EL (cell line): ENCODE results near the gene TPSAB1.

Source experiments
- DNase-seq: peaks from one replicate; pipeline ENCODE4 v3.0.0-alpha.2; 2016

TPSAB1 gene

DNA sequence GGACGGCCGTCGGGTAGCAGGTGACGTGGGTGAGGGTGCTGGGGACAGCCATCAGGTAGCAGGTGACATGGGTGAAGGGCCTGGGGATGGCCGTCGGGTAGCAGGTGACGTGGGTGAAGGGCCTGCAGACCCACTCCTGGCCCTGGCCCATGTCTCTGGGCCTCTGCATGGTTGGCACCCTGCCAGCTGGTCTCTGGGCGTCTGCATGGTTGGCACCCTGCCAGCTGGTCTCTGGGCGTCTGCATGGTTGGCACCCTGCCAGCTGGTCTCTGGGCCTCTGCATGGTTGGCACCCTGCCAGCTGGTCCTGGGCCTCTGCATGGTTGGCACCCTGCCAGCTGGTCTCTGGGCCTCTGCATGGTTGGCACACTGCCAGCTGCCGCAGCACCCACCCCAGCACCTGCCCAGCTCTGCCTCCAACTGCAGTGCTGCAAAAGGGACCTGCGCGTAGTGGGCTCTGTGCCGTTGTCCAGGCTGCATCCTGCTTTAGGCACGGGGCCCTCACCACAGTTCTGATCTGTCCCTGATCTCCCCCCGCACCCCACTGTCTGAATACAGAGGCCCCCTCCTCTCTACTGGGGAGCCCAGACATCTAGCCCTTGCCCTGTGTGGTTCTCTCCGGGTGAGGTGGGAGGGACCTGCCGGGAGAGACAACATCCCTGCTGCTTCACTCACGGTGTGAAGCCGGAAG lies 31.4 kb downstream of the TPSAB1 start:
- DNase-seq: peak; percentile 23

DNA sequence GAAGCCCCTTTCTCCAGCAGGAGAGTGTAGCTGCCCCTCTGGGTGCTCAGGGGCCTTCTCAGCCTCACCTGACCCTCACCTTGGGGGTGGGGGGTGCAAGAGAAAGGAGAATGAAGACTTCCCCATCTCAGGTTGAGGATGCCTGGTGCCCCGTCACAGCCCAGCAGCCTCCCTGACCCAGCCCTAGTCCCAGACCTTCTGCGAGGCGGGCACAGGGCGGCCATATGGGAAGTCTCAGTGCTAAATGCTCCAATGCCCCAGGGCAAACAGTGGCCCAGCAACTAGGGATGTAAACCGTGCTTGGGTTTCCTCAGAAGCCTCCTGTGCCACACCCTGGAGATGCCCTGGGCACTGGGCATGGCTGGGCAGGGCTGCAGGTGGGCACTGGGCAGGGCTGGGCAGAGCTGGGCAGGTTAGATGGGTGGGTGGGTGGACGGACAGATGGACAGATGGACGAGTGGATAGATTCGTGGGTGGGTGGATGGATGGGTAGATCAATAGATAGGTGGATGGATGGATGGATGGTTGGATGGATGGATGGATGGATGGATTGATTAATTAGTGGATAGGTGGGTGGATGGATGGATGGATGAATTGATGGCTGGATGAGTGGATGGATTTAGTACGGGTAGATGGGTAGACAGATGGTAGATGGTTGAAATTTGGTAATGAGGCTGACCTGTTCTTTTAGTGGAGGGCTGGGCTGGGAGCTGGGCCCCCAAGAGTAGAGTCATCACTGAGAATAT lies 32.1 kb downstream of the TPSAB1 start:
- DNase-seq: no peak

DNA sequence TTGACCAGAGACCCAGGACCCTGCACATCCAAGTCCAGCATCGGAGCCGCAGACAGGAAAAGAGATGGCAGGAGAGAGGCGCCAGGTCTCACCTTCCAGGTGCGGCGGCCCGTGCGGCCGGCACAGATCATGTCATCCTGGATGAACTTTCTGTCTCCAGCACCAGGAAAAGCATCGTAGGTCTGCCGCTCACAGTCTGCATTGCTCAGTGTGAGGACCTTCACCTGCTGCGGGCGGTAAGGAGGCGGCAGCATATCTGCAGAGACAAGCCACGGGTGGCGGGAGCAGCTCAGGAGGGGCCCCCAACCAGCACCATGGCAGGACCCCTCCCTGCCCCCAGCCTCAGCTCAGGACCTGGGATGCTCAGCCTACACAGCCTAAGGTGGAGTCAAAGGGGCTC lies 33.3 kb downstream of the TPSAB1 start:
- DNase-seq: no peak

DNA sequence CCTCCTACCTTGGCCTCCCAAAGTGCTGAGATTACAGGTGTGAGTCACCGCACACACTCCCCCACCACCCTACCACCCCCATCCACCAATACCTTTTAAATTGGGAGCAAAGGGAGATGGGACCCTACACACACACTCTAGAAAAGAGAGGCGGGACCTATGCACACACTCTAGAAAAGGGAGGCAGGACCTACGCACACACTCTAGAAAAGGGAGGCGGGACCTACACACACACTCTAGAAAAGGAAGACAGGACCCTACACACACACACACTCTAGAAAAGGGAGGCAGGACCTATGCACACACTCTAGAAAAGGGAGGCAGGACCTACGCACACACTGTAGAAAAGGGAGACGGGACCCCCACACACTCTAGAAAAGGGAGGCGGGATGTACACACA lies 34.3 kb downstream of the TPSAB1 start:
- DNase-seq: no peak

DNA sequence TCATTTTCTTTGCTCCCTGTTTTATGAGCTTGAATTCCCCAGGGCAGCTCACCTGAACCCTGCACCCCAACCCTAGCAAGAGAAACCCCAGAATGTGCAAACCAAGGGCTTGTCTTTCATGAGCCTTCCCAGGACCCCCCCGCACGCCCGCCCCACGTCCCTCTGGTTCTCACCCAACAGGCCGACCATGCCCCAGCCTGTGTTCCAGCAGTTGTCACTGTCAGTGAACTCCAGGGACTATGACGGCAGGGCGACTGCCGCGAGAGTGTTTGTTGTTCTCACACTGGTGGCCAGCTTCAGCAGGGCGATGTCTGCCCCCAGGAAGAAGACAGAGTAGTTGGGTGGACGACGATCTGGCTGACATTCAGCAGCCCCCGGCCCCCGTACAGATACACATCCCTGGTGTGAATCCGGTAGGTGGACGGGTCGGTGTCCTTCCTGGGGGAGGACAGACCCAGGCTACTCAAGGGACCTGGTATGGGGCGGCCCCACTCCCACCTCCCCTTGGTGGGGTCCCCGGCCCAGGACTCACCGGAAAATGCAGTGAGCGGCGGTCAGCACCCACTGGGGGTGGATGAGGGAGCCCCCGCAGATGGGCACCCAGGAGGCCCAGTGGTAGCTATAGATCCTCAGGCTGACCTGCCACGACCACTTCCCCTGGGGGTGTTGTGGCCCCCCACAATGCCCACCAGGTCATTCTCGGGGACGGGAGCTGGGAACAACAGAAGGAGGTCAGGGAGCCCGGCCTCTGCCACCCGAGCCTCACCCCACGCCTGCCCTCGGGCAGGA lies 35.5 kb downstream of the TPSAB1 start:
- no peak for DNase-seq

DNA sequence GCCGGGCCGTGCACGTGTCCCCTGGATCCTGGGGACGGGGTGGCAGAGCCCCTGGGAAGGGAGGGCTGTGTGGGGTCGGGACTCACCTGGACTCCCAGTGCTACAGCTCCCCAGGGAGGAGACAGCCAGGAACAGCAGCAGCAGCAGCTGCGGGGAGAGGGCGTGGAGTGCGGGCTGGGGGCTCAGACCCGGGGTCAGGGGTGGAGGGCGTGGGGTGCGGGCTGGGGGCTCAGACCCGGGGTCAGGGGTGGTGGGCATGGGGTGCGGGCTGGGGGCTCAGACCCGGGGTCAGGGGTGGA lies 36.0 kb downstream of the TPSAB1 start:
- DNase-seq: no peak

DNA sequence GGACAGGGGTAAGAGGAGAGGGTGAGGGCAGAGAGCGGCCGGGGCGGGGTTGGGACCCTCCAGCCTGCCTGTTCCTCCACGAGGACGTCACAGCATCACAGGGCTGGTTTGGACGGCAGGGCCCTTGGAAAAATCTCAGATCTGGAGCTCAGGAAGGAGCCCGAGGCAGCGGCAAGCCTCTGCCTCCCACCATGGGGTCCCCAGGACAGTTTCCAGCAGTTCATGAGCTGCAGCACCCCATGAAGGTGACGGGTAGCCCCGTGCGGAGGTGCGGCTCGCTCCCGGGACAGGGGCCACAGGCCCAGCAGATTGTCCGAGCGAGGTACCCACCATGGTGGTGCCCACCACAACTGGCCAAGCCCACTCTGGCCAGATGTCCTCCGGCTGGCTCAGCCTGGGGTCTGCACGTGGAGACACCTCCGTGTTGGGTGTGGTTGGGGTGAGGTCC lies 36.7 kb downstream of the TPSAB1 start:
- DNase-seq: no peak

DNA sequence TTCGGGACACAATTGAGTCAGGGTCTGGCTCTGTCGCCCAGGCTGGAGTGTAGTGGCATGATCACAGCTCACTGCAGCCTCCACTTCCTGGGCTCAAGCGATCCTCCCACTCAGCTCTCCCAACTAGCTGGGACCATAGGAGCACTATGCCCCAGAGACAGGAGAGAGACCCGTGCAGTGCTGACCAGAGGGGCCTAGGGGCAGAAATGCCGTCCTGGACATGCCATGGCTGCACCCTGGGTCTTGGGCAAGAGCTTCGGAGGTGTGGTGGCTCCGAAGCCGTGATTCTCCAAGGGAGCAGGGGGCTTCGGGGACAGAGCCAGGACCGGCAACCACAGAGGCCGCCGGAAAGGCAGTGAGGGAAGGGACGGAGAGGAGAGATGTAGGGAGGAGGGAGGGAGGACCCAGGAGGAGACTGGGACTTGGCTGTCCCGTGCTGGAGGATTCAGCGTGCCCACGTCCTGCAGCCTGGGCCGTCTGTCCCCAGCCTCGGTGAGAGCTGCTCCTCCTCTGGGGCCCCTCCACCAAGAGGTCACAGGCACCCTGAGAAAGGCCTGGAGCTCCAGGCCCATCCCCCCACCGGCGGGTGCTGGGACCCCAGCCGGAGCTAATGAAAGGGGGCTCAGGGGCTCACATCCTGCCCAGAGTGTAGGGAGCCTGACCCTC lies 37.2 kb downstream of the TPSAB1 start:
- DNase-seq: no peak

DNA sequence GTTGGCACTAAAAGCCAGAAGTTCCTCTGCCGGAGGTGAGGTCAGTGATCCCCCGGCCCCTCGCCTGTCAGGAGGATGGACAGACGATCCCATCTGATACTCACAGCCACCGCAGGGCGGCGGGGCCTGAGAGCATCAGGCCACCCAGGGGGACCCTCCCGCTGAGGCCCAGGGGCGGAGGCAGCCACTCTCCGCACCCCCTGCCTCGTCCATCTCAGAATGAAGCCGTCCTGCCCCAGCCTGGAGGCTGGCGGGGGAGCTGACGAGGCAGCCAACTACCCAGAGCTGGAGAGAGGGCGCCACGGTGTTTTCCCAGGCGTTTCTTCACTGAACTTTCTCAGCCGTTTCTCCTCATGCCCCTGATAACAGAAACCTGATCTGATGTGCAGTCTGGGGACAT lies 38.0 kb downstream of the TPSAB1 start:
- no peak for DNase-seq

DNA sequence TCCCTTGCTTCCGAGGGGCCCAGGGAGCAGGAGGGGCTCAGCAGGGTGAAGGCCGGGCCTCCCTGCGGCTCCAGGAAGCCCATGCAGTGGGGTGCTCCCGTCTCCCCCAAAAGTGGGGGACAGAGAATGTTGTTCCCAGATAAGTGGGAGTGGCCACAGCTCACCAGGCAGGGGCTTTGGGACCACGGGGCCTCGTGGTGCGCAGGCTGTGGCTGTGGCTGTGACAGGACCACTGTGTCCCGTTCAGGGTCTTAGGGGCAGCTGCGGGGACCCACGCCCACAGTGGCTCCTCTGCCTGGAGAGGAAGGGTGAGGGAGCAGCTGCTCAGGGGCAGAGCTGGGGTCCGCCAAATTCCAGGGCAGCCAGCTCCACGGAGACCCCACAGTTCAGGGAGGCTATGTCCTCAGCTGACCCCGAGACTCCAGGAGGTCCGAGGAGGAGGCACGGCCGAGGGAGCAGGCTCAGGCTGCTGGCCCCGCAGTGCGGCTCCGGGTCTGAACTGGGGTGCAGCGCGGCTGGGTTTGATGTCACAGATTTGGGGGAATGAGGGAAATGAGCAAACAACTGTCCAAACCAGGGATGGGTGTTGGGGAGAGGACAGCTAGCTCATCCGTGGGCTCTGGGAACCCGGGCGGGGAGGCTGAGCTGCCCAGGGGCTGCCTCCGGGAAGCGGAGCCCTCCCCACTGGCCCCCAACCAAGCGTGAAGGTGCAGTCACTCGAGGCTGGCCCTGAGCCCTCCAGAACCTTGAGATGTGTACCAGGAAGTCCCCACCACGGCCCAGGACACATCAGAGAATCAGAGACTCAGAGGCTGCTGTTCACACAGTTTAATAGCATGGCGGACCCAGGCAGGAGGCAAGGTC lies 38.8 kb downstream of the TPSAB1 start:
- DNase-seq: no peak

DNA sequence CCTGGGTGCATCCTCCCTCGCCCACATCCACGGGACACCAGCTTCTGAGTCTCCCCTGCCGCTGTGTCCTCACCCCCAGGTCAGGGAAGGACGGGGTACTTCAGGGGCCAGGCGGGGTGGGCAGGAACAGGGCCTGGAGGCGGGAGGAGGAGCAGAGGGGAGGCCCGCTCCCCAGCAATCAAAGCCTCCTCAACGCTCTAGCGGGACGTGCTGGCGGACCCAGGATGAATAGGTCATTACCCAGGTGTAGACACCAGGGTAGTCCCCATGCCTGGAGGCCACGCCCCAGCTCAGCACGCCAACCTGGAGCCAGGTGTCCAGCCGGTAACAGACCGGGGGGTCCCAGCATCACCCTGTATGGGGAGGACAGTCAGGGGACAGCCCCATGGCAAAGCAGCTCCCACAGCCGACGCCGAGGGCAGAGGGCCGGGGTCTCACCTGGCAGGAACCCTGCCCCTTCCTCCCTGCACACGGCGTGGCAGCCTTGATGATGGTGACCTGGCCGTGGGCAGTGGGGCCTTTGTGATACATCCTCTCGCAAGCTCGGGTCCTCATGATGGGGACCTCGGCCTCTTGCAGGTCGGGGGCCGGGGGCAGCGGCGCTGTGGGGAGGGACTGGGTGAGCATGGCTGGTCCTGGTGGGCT lies 39.6 kb downstream of the TPSAB1 start:
- no peak for DNase-seq

DNA sequence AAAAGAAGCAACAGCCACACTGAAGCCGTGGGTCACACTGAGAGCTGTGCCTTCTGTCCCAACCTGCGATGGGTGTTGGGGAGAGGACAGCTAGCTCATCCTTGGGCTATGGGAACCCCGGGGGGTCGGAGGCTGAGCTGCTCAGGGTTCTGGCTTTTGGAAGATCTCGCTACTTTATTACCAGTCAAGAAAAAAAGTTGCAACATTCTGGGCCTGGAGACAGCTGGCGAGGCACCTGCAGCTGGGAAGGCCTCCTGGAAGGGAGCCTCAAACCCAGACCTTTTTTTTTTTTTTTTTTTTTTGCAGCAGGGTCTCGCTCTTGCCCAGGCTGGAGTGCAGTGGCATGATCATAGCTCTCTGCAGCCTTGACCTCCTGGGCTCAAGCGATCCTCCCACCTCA lies 40.3 kb downstream of the TPSAB1 start:
- DNase-seq: no peak

DNA sequence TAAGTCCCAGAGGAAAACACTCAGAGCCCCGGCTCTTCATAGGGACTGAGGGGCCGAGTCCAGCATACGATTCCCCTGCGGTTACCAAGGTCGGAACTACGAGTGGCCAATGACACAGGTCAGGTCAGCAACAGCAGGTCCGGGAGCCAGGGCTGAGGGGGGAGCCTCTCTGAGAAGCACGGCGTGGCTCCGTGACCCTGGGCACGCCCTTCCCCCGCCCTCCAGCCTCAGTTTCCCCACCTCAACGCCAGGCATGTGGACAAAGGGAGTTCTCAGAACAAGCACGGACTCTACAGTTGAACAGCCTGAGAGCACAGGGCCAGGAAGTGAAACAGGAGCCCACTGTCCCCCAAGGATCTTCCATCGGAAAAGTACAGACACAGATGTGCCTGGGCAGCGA lies 41.0 kb downstream of the TPSAB1 start:
- DNase-seq: no peak

DNA sequence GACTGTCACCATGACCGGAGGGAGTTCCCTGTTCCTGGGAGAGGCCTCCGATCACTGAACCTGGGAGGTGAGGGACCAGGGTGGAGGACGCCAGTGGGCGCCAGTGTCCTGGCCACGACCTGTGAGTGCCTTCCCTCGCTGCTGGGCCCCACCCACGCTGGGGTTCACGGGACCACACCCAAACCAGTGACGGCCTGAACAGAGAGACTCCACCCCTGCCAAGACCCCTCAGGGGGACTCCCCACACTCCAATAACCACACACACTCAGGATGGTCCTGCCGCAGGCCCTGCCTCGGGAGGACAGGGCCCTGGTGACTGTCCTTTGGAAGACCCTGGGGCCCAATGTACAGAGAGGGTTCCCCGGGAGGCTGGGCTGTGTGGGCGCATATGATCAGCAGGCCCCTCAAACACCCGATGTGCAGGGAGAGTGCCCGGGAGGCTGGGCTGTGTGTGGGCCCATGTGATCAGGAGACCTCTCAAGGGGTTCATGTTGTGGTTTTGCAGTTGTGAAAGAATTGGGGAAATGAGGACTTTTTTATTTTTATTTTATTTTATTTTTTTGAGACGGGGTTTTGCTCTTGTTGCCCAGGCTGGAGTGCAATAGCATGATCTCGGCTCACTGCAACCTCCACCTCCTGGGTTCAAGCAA lies 41.9 kb downstream of the TPSAB1 start:
- no peak for DNase-seq

DNA sequence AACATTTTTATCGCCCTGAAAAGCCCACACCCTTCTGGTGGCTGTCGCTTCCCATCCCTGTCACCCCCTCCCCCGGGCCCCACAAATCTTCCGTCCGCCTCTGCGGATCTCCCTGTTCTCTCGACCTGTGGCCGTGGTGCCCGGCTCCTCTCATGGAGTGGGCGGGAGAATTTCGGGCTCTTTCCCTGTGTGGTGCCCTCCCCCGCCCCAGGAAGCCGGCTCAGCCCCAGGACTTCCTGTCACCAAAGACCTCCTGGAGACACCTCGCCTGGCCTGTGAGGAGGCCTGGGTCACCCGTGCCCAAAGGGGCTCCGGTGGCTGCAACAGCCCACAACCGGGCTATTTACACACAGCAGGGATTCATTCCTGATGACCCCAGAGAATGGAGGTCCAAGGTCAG lies 42.8 kb downstream of the TPSAB1 start:
- no peak for DNase-seq

DNA sequence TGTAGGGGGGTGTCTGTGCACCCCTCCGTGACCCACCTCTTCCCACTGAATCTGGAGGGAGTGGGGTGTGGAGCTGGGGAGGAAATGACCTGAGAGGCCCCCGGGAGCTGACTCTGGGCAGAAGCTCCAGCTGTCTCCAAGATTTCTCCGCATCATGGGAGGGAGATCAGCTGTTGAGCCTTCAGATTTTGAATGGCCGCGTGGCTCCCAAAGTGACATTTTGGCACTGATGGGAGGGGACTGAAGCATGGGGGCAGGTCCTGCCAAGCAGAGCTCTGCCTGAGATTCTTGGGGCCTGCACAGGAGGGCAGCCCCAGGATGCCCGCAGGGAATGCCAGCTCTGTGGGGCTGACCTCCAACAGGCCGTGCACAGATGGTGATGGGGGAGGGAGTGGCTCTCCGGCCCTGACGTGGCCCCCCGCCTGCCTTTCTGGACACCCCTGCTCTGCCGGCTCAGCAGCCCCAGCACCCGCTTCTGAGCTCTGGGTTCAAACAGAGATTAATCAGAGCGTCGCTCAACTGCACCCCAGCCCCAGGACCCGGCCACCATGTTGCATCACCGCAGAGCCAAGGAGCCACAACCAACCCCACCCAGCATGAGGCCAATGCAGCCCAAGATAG lies 43.6 kb downstream of the TPSAB1 start:
- no peak for DNase-seq

DNA sequence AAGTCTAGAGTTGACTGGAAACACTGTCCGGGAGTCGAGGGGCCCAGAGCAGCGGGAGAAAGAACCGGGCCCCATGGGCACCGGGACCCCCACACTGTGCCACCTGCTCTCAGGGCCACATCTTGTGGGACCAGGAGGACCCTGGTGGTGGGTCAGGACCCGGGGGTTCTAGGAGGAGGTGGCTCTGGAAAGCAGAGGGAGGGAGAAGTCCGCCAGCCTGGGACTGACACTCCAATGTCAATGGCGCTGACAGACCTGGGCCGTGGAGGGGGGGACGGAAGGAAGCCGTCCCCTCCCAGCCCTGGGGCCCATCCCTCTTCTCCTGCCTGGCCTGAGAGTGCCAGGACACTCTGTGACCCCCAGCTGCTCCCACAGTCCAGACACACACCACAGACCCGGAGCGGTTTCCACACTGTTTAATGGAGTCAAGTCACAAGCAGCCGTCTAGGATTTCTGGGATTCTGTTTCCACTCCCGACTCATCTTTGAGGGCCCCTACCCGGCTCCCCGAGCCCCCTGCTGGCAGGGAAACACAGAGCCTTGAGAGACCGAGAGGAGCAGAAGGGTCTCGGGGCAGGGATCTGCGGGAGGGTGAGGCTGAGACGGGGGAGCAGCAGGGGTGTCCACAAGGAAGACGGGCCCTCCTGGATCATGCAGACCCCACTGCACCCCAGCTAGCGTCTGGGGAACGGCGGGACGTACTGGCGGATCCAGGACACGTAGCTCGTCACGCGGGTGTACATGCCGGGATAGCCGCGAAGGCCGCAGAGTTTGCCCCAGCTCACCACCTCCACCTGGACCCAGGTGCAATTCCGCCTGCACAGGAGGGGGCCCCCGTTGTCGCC lies 45.4 kb downstream of the TPSAB1 start:
- DNase-seq: no peak

DNA sequence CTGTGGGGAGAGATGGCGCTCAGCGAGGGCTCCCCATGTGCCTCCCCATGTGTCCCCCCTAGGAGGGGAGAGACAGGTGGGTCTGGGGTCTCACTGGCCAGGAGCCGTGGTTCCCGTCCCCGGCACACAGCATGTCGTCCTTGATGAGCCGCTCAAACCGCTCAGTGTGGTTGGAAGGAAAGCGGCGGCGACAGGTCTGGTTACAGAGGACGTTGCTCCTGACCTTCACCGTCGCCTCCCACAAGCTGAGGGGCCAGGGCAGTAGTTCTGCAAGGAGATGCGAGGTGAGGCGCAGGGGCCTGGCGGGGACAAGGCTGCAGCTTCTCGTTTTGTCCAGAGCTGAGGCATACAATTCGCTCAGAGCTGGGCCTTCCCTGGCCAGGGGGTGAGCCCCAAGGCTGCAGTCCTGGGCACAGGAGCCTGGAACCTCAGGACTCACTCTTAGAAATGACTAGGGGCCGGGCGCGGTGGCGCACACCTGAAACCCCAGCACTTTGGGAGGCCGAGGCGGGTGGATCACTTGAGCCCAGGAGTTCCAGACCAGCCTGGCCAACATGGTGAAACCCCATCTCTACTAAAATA lies 46.1 kb downstream of the TPSAB1 start:
- DNase-seq: no peak

DNA sequence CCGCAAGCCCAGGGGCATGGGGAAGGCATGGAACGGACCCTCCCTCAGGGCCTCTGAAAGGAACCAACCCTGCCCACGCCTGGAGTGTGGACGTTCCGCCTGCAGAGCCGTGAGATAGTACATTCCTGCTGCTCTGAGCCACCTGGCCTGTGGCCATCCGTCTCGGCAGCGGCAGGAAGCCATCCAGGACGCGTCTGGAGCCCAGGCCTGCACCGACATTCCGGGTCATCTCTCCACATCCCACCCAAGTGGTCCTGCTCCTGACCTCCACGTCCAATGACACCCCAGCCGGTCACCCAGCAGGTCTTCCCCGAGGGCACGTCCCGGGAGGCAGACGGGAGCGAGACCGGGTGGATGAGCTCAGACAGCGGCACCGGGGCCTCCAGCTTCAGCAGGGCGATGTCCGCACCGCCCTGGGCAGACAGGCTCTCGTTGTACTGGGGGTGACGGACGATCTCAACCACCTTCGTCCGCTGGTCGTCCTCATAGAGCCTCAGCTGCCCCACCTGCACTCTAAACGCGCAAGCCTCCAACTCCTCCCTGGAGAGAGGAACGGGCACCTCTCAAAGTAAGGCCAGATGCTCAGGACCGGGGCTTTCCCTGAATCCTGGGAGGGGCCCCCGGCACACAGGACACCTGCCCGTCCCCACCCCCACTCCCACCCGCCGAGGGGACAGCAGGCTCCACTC lies 47.6 kb downstream of the TPSAB1 start:
- no peak for DNase-seq
